ENCODE results near the gene SERGEF.

The SERGEF gene

DNA sequence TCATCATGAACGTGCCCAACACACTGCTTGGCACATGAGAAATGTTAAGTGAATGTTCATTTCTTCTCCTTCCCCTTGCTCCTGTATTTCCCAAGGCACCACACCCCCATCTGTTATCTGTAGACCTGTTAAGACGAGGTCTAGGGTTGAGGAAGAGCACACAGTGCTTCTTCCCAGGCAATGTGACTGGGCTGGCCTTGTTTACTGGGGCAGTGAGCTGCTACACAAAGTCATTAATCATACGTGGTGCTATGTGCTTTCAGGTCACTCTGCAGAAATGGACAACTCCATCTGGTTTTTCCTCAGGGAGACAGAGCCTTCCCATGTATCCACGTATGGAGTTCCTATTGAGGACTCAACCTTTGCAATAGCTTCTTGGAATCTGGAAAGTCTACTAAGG lies 159.6 kb downstream of the SERGEF start:
- Histone ChIP-seq H3K4me3 (ENCODE audit: low read length in 2 of 2) (no peak overlapping the region), H3K27me3 (ENCODE audit: control insufficient read depth in 2 of 2, insufficient read depth in 2 of 2, low read length in 2 of 2) (no peaks in the 10 kb centered on the region), H3K9ac (ENCODE audit: low read depth in 1 of 2, low read length in 2 of 2) (no peak overlapping the region), H3K27ac (ENCODE audit: low read depth in 2 of 2, low read length in 2 of 2) (no peak overlapping the region), H3K4me1 (ENCODE audit: control insufficient read depth in 2 of 2, insufficient read depth in 2 of 2, low read length in 2 of 2) (no peaks in the 10 kb centered on the region), H3K9me3 (ENCODE audit: control insufficient read depth in 2 of 2, low read length in 2 of 2) (no peaks in the 10 kb centered on the region), H3K36me3 (ENCODE audit: control insufficient read depth in 2 of 2, insufficient read depth in 2 of 2, low read length in 2 of 2) (no peaks in the 10 kb centered on the region)

DNA sequence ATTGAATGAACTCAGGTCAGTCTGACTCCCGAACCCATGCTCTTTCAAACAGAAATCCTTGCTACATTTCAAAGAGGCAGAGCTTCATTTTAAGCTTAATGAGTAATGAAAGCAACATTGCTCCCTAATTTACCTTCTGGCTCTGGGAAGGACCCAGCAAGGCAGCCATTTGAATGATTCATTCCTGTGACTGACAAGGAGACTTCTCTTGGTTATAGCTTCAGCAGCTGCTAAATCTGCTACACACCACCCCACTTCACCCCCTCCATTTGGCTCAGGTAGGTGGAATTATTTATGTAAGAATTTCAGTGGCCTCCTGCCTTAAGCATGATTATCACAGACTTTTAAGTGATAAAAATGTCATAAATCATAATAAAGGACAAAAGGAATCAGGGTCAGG lies 160.6 kb downstream of the SERGEF start:
- H3K4me1 ChIP-seq (ENCODE audit: control insufficient read depth in 2 of 2, insufficient read depth in 2 of 2, low read length in 2 of 2), result no peaks in the 10 kb centered on the region
- no peaks in the 10 kb centered on the region for H3K9me3 ChIP-seq (ENCODE audit: control insufficient read depth in 2 of 2, low read length in 2 of 2)
- H3K9ac ChIP-seq (ENCODE audit: low read depth in 1 of 2, low read length in 2 of 2), result no peak overlapping the region
- H3K4me3 ChIP-seq (ENCODE audit: low read length in 2 of 2), result no peak overlapping the region
- H3K27ac ChIP-seq (ENCODE audit: low read depth in 2 of 2, low read length in 2 of 2), result no peak overlapping the region
- H3K27me3 ChIP-seq (ENCODE audit: control insufficient read depth in 2 of 2, insufficient read depth in 2 of 2, low read length in 2 of 2), result no peaks in the 10 kb centered on the region
- H3K36me3 ChIP-seq (ENCODE audit: control insufficient read depth in 2 of 2, insufficient read depth in 2 of 2, low read length in 2 of 2), result no peaks in the 10 kb centered on the region

DNA sequence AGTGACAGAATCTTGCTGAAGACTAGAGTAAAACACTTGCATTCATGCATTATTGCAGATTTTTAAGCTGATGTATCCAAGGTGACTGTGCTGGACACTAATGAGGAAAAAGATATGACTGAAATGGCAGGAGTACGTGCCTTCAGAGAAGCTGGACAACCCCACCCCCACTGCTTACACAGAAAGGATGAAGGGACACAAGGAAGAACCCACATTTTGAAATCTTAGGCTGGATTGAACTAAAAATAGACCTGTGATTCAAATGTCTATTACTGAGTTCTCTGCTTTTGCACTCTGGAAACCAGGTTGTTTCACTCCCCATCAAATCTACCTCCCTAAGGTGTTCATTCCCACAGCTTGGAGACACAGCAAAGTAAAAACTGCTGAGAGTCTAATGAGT lies 161.2 kb downstream of the SERGEF start:
- Histone ChIP-seq H3K9me3 (ENCODE audit: control insufficient read depth in 2 of 2, low read length in 2 of 2) (no peaks in the 10 kb centered on the region), H3K36me3 (ENCODE audit: control insufficient read depth in 2 of 2, insufficient read depth in 2 of 2, low read length in 2 of 2) (no peaks in the 10 kb centered on the region), H3K4me1 (ENCODE audit: control insufficient read depth in 2 of 2, insufficient read depth in 2 of 2, low read length in 2 of 2) (no peaks in the 10 kb centered on the region), H3K9ac (ENCODE audit: low read depth in 1 of 2, low read length in 2 of 2) (no peak overlapping the region), H3K4me3 (ENCODE audit: low read length in 2 of 2) (no peak overlapping the region), H3K27ac (ENCODE audit: low read depth in 2 of 2, low read length in 2 of 2) (no peak overlapping the region), H3K27me3 (ENCODE audit: control insufficient read depth in 2 of 2, insufficient read depth in 2 of 2, low read length in 2 of 2) (no peaks in the 10 kb centered on the region)

GRCh38 chr11:17850336-17850735 lies 162.5 kb downstream of the SERGEF start:
- no peak overlapping the region for H3K9ac ChIP-seq (ENCODE audit: low read depth in 1 of 2, low read length in 2 of 2)
- no peaks in the 10 kb centered on the region for H3K4me1 ChIP-seq (ENCODE audit: control insufficient read depth in 2 of 2, insufficient read depth in 2 of 2, low read length in 2 of 2)
- H3K27me3 ChIP-seq (ENCODE audit: control insufficient read depth in 2 of 2, insufficient read depth in 2 of 2, low read length in 2 of 2), result no peaks in the 10 kb centered on the region
- H3K4me3 ChIP-seq (ENCODE audit: low read length in 2 of 2), result no peak overlapping the region
- no peak overlapping the region for H3K27ac ChIP-seq (ENCODE audit: low read depth in 2 of 2, low read length in 2 of 2)
- H3K36me3 ChIP-seq (ENCODE audit: control insufficient read depth in 2 of 2, insufficient read depth in 2 of 2, low read length in 2 of 2), result no peaks in the 10 kb centered on the region
- H3K9me3 ChIP-seq (ENCODE audit: control insufficient read depth in 2 of 2, low read length in 2 of 2), result no peaks in the 10 kb centered on the region

- Histone ChIP-seq H3K27ac (ENCODE audit: low read depth in 2 of 2, low read length in 2 of 2) (no peak overlapping the region), H3K4me1 (ENCODE audit: control insufficient read depth in 2 of 2, insufficient read depth in 2 of 2, low read length in 2 of 2) (no peaks in the 10 kb centered on the region), H3K27me3 (ENCODE audit: control insufficient read depth in 2 of 2, insufficient read depth in 2 of 2, low read length in 2 of 2) (no peaks in the 10 kb centered on the region), H3K9ac (ENCODE audit: low read depth in 1 of 2, low read length in 2 of 2) (no peak overlapping the region), H3K9me3 (ENCODE audit: control insufficient read depth in 2 of 2, low read length in 2 of 2) (no peaks in the 10 kb centered on the region), H3K36me3 (ENCODE audit: control insufficient read depth in 2 of 2, insufficient read depth in 2 of 2, low read length in 2 of 2) (no peaks in the 10 kb centered on the region), H3K4me3 (ENCODE audit: low read length in 2 of 2) (no peak overlapping the region)
These were observed 164.1 kb downstream of the SERGEF start for GRCh38 chr11:17848715-17849114.

DNA sequence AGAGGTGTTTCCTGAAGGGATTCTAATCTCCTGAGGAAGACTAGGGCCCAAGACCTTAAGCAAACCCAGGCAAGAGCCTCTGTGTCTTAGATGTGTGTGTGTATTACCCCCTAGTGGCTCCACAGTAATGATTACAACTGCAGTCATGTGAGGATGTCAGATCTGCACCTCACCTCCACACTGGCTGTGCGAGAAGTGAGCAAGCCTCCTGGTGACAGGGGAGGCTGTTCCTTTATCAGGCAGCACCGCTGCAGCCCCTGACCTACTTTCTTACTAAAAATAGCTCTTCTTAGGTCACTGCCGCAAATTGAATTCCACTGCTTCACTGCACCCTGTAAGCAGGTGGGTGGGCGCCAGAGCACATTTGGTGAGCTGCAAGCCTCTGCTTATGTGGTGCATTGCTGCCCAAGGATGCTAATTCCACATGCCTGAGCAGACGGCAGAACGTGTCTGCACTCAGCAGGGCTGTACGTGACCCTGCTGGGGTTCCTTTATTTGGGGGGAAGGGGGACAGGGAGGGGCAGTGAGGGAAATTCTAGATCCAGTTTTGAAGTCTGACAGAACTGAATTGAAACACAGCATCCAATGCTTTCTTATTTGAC lies 165.9 kb downstream of the SERGEF start:
- no peak overlapping the region for H3K27ac ChIP-seq (ENCODE audit: low read depth in 2 of 2, low read length in 2 of 2)
- H3K9ac ChIP-seq (ENCODE audit: low read depth in 1 of 2, low read length in 2 of 2), result no peak overlapping the region
- no peaks in the 10 kb centered on the region for H3K36me3 ChIP-seq (ENCODE audit: control insufficient read depth in 2 of 2, insufficient read depth in 2 of 2, low read length in 2 of 2)
- no peaks in the 10 kb centered on the region for H3K4me1 ChIP-seq (ENCODE audit: control insufficient read depth in 2 of 2, insufficient read depth in 2 of 2, low read length in 2 of 2)
- no peaks in the 10 kb centered on the region for H3K9me3 ChIP-seq (ENCODE audit: control insufficient read depth in 2 of 2, low read length in 2 of 2)
- H3K27me3 ChIP-seq (ENCODE audit: control insufficient read depth in 2 of 2, insufficient read depth in 2 of 2, low read length in 2 of 2), result no peaks in the 10 kb centered on the region
- no peak overlapping the region for H3K4me3 ChIP-seq (ENCODE audit: low read length in 2 of 2)

- H3K27me3 ChIP-seq (ENCODE audit: control insufficient read depth in 2 of 2, insufficient read depth in 2 of 2, low read length in 2 of 2), result no peaks in the 10 kb centered on the region
- no peaks in the 10 kb centered on the region for H3K36me3 ChIP-seq (ENCODE audit: control insufficient read depth in 2 of 2, insufficient read depth in 2 of 2, low read length in 2 of 2)
- H3K27ac ChIP-seq (ENCODE audit: low read depth in 2 of 2, low read length in 2 of 2), result no peak overlapping the region
- no peak overlapping the region for H3K9ac ChIP-seq (ENCODE audit: low read depth in 1 of 2, low read length in 2 of 2)
- no peak overlapping the region for H3K4me3 ChIP-seq (ENCODE audit: low read length in 2 of 2)
- H3K4me1 ChIP-seq (ENCODE audit: control insufficient read depth in 2 of 2, insufficient read depth in 2 of 2, low read length in 2 of 2), result no peaks in the 10 kb centered on the region
- no peaks in the 10 kb centered on the region for H3K9me3 ChIP-seq (ENCODE audit: control insufficient read depth in 2 of 2, low read length in 2 of 2)
These were observed 167.4 kb downstream of the SERGEF start for GRCh38 chr11:17845431-17845881.

DNA sequence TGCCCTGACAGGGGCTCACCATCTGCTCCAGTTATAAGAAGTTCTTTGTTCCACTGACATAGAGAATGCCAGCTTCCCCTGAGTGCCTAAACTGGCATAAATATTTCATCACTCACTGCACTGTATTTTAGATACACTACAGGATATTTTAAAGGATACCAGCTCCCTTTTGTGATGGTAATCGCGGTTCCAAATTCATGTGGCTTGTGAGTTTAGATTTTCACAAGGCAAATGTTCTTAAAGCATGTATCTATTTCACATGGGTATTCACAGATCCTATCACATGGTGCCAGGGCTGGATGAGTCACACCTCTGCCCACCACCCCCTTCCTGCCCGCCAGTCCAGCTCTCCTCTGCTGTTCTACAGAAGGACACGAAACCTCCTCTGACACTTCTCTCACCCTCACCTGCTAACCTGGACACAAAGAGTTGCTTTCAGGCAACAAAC lies 172.7 kb downstream of the SERGEF start:
- Histone ChIP-seq H3K27ac (ENCODE audit: low read depth in 2 of 2, low read length in 2 of 2) (no peak overlapping the region), H3K36me3 (ENCODE audit: control insufficient read depth in 2 of 2, insufficient read depth in 2 of 2, low read length in 2 of 2) (no peaks in the 10 kb centered on the region), H3K9ac (ENCODE audit: low read depth in 1 of 2, low read length in 2 of 2) (no peak overlapping the region), H3K27me3 (ENCODE audit: control insufficient read depth in 2 of 2, insufficient read depth in 2 of 2, low read length in 2 of 2) (no peaks in the 10 kb centered on the region), H3K4me1 (ENCODE audit: control insufficient read depth in 2 of 2, insufficient read depth in 2 of 2, low read length in 2 of 2) (no peaks in the 10 kb centered on the region), H3K4me3 (ENCODE audit: low read length in 2 of 2) (no peak overlapping the region), H3K9me3 (ENCODE audit: control insufficient read depth in 2 of 2, low read length in 2 of 2) (no peaks in the 10 kb centered on the region)

DNA sequence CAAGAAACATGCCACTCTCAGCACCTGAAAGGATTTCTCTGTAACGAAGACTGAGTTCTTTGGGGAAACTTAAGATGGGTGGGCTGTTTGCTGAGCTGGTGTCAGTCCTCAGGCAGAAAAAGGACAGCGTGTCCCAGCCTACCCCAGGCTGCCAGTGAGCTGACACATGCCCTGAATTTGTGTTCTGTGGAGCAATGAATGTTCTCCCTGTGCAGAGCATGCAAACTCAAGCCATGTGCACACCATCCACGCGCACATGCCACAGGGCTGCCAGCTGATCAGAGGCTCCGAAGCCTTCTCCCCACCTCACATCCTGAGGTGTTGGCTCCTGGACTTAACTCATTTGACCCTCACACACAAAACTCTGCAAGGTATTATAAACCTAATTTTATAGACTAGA lies 173.4 kb downstream of the SERGEF start:
- H3K9me3 ChIP-seq (ENCODE audit: control insufficient read depth in 2 of 2, low read length in 2 of 2), result no peaks in the 10 kb centered on the region
- no peak overlapping the region for H3K27ac ChIP-seq (ENCODE audit: low read depth in 2 of 2, low read length in 2 of 2)
- no peaks in the 10 kb centered on the region for H3K36me3 ChIP-seq (ENCODE audit: control insufficient read depth in 2 of 2, insufficient read depth in 2 of 2, low read length in 2 of 2)
- H3K4me3 ChIP-seq (ENCODE audit: low read length in 2 of 2), result no peak overlapping the region
- H3K4me1 ChIP-seq (ENCODE audit: control insufficient read depth in 2 of 2, insufficient read depth in 2 of 2, low read length in 2 of 2), result no peaks in the 10 kb centered on the region
- no peak overlapping the region for H3K9ac ChIP-seq (ENCODE audit: low read depth in 1 of 2, low read length in 2 of 2)
- H3K27me3 ChIP-seq (ENCODE audit: control insufficient read depth in 2 of 2, insufficient read depth in 2 of 2, low read length in 2 of 2), result no peaks in the 10 kb centered on the region

DNA sequence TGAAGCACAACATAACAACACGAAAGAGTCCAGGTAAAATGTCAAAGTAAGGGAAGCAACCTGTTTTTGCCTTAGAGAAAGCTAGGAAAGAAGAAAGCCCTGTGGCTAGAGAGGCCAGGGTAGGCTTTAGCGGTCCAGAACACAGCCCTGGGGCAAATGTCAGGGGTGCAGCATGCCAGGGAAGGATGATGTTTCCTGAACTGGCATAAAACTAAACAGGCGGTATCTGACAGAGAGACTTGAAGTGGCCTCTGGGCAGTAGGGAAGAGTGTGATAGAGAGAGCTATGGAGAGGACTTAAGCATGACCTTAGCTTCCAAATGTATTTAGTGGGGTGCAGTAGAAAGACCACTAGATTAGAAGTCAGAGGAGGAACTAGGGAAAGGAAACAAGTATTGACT lies 174.7 kb downstream of the SERGEF start:
- H3K4me1 ChIP-seq (ENCODE audit: control insufficient read depth in 2 of 2, insufficient read depth in 2 of 2, low read length in 2 of 2), result no peaks in the 10 kb centered on the region
- no peaks in the 10 kb centered on the region for H3K27me3 ChIP-seq (ENCODE audit: control insufficient read depth in 2 of 2, insufficient read depth in 2 of 2, low read length in 2 of 2)
- no peak overlapping the region for H3K27ac ChIP-seq (ENCODE audit: low read depth in 2 of 2, low read length in 2 of 2)

DNA sequence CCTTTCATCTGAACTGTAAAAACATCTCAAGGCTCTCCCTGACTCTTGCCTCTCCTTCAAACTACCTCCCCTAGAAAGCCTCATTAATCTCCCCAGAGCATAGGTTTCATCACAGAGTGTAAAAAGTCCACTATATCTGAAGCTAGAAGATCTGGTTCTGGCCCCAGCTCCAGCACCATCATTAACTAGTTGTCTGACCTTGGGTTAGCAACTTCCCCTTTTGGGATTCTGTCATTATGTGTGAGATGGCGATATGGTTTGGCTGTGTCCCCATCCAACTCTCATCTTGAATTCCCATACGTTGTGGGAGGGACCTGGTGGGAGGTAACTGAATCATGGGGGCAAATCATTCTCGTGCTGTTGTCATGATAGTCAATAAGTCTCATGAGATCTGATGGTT lies 181.0 kb downstream of the SERGEF start:
- Histone ChIP-seq H3K4me3 (ENCODE audit: low read length in 2 of 2) (no peak overlapping the region), H3K4me1 (ENCODE audit: control insufficient read depth in 2 of 2, insufficient read depth in 2 of 2, low read length in 2 of 2) (no peaks in the 10 kb centered on the region), H3K36me3 (ENCODE audit: control insufficient read depth in 2 of 2, insufficient read depth in 2 of 2, low read length in 2 of 2) (no peaks in the 10 kb centered on the region), H3K27me3 (ENCODE audit: control insufficient read depth in 2 of 2, insufficient read depth in 2 of 2, low read length in 2 of 2) (no peaks in the 10 kb centered on the region), H3K27ac (ENCODE audit: low read depth in 2 of 2, low read length in 2 of 2) (no peak overlapping the region), H3K9me3 (ENCODE audit: control insufficient read depth in 2 of 2, low read length in 2 of 2) (no peaks in the 10 kb centered on the region), H3K9ac (ENCODE audit: low read depth in 1 of 2, low read length in 2 of 2) (no peak overlapping the region)

More for the DNA sequence above, 174.7 kb downstream of the SERGEF start:
- no peaks in the 10 kb centered on the region for H3K36me3 ChIP-seq (ENCODE audit: control insufficient read depth in 2 of 2, insufficient read depth in 2 of 2, low read length in 2 of 2)
- H3K9ac ChIP-seq (ENCODE audit: low read depth in 1 of 2, low read length in 2 of 2), result no peak overlapping the region
- no peak overlapping the region for H3K4me3 ChIP-seq (ENCODE audit: low read length in 2 of 2)
- H3K9me3 ChIP-seq (ENCODE audit: control insufficient read depth in 2 of 2, low read length in 2 of 2), result no peaks in the 10 kb centered on the region
